ENCODE measurements around the gene MADCAM1. TPM values are rescaled to one million over a fixed set of nuclear protein-coding genes. Genes with fewer than 3 reads are reported as not detected.

The MADCAM1 gene
- polyA plus RNA-seq, 10 donors, result 5.6 to 13.4 (median 8.3) TPM

- DNase-seq, result peak in 1 of 3 donors; percentile 1
These were observed 50.8 kb downstream of the MADCAM1 start for GRCh38 chr19:547117-547516.

DNA sequence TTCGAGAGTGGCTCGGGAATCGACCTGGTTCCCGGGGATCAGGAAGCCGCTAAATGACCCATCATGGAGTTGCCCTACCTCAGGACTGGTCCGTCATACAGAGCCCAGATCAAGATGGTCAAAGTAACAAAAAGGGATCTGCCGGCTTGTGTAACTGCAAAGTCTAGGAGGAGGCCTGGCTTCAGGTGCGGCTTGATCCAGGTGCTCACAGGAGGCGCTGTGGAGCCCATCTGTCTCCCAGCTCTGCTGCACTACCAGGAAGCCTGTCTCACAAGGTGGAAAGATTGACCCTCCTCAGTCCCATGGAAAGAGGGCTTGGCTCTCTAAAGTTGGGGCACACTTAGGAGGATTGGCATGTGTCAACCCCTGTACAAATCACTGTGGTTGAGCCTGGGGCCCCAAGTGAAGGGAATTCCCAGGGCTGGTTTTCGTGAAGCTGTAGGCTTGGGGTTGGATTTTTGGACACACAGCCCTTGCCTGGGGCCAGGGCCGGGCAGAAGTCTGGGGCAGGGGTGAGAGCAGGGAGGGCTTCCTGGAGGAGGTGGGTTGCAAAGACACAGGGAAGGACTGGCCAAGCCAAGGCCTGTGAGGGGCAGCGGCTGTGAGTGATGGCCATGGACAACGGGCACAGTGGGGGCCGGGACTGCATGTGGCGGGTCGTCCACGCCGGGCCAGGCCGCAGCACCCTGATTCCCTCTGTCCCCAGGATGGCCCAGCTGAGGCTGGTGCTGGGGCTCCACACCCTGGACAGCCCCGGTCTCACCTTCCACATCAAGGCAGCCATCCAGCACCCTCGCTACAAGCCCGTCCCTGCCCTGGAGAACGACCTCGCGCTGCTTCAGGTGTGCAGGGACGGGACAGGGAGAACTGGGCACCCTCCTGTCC lies 51.8 kb downstream of the MADCAM1 start:
- DNase-seq, result peak in 1 of 3 donors; percentile 7

DNA sequence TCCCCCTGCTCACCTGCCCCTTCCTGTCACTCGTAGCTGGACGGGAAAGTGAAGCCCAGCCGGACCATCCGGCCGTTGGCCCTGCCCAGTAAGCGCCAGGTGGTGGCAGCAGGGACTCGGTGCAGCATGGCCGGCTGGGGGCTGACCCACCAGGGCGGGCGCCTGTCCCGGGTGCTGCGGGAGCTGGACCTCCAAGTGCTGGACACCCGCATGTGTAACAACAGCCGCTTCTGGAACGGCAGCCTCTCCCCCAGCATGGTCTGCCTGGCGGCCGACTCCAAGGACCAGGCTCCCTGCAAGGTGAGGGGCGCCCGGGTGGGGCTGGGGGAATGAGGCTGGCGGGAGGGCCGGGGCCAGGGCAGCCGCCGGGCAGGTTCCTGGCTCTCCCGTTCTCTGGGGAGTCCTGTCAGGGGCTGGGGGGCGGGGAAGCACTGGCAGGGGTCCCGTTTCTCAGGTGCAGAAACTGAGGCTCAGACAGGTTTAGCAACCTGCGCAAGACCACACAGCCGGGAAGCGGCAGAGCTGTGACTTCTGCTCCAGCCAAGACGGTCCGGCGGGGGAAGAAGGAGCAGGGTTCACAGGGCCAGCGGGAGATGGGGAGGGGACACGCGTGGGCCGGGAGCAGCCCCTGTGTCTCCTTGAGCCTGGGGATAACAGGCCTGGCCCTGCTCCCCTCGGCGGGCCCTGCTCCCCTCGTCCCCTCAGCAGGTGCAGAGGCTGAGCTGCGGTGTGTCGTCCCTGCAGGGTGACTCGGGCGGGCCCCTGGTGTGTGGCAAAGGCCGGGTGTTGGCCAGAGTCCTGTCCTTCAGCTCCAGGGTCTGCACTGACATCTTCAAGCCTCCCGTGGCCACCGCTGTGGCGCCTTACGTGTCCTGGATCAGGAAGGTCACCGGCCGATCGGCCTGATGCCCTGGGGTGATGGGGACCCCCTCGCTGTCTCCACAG lies 52.9 kb downstream of the MADCAM1 start:
- DNase-seq, result peak in 1 of 3 donors; percentile 7

DNA sequence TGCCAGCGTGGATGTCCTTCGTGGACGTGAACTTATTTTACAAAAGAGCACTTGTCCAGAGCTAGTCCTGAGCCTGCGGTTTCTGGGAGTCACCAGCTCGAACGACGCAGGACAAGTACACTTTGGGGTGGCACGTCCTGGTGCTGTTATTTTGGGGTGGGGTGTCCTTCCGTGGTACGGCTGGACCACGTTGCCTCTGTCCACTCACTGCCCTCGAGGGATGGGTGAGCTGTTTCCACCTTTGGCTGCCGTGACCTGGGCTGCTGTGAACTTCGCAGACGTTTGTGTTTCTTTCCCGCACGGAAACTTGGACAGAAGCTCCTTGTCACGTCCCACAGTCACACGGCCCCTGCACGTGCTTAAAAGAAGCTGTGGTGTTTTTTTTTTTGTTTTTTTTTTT lies 58.5 kb downstream of the MADCAM1 start:
- DNase-seq, result no peak

Other genes with a start within 250 kb of the MADCAM1 start
- gene PLPP2, start 205.1 kb upstream of the MADCAM1 start, polyA plus RNA-seq (ENCODE audit: insufficient read length in 10 of 10), result under 1 TPM; 0.04 to 0.84 (median 0.50) TPM
- gene MIER2, start 151.7 kb upstream of the MADCAM1 start, polyA plus RNA-seq (ENCODE audit: insufficient read length in 10 of 10), result 10 to 100 TPM; 20.8 to 29.3 (median 26.0) TPM
- gene C2CD4C, start 87.3 kb upstream of the MADCAM1 start, polyA plus RNA-seq (ENCODE audit: insufficient read length in 10 of 10), result 1 to 10 TPM in 5 of 10 donors, under 1 TPM in 5; 0.54 to 1.8 (median 0.92) TPM
- 10 to 100 TPM; 25.5 to 49.7 (median 29.5) TPM for gene SHC2, start 35.5 kb upstream of the MADCAM1 start, polyA plus RNA-seq (ENCODE audit: insufficient read length in 10 of 10)
- gene TPGS1, start 11.0 kb downstream of the MADCAM1 start, polyA plus RNA-seq (ENCODE audit: insufficient read length in 10 of 10), result 10 to 100 TPM in 2 of 10 donors, 1 to 10 TPM in 8; 3.2 to 11.4 (median 6.1) TPM
- gene CDC34, start 35.3 kb downstream of the MADCAM1 start, polyA plus RNA-seq (ENCODE audit: insufficient read length in 10 of 10), result 10 to 100 TPM; 51.3 to 83.8 (median 62.2) TPM
- gene GZMM, start 47.6 kb downstream of the MADCAM1 start, polyA plus RNA-seq (ENCODE audit: insufficient read length in 10 of 10), result 1 to 10 TPM in 1 of 10 donors, under 1 TPM in 7, not detected in 2; 0.16 to 2.8 (median 0.45) TPM
- gene BSG, start 76.1 kb downstream of the MADCAM1 start, polyA plus RNA-seq (ENCODE audit: insufficient read length in 10 of 10), result 100 to 1,000 TPM; 146 to 281 (median 195) TPM
- under 1 TPM; 0.13 to 0.51 (median 0.23) TPM for gene HCN2, start 93.4 kb downstream of the MADCAM1 start, polyA plus RNA-seq (ENCODE audit: insufficient read length in 10 of 10)
- 10 to 100 TPM; 27.3 to 38.4 (median 31.1) TPM for gene POLRMT, start 137.1 kb downstream of the MADCAM1 start, polyA plus RNA-seq (ENCODE audit: insufficient read length in 10 of 10)
- under 1 TPM in 3 of 10 donors, not detected in 7; 0.10 to 0.30 (median 0.11) TPM for gene FGF22, start 143.4 kb downstream of the MADCAM1 start, polyA plus RNA-seq (ENCODE audit: insufficient read length in 10 of 10)
- gene RNF126, start 166.7 kb downstream of the MADCAM1 start, polyA plus RNA-seq (ENCODE audit: insufficient read length in 10 of 10), result 10 to 100 TPM; 18.3 to 27.8 (median 21.7) TPM
- 10 to 100 TPM; 10.7 to 19.2 (median 14.6) TPM for gene FSTL3, start 179.9 kb downstream of the MADCAM1 start, polyA plus RNA-seq (ENCODE audit: insufficient read length in 10 of 10)
- gene PRSS57, start 199.0 kb downstream of the MADCAM1 start, polyA plus RNA-seq (ENCODE audit: insufficient read length in 10 of 10), result under 1 TPM in 4 of 10 donors, not detected in 6; 0.19 to 0.35 (median 0.26) TPM
- 10 to 100 TPM; 18.5 to 53.6 (median 33.9) TPM for gene PALM, start 212.4 kb downstream of the MADCAM1 start, polyA plus RNA-seq (ENCODE audit: insufficient read length in 10 of 10)

All from muscle of back (tissue), 11 donors.